ENCODE results near the gene BNC2. TPM values are rescaled to one million over a fixed set of nuclear protein-coding genes. Genes with fewer than 3 reads are reported as not detected.
A peak's percentile ranks its signal among the peaks of the same experiment; 100 is the strongest.

BNC2 gene
- total RNA-seq, 1 donor: 53.9 TPM

GRCh38 chr9:16690628-16691027 is 179.8 kb downstream of the BNC2 start:
- no peaks in the 10 kb centered on the region for H3K27me3 ChIP-seq (ENCODE audit: insufficient read depth, low read length)
- H2AFZ ChIP-seq (ENCODE audit: low read length): no peak overlapping the region
- H3K79me2 ChIP-seq (ENCODE audit: insufficient read depth, low read length): peaks cover 67% of the 10 kb centered on the region
- no peaks in the 10 kb centered on the region for H4K20me1 ChIP-seq (ENCODE audit: insufficient read depth, low read length)
- H3K4me3 ChIP-seq (ENCODE audit: insufficient read depth, low read length): no peak overlapping the region
- H3K4me1 ChIP-seq (ENCODE audit: insufficient read depth, low read length): peaks cover 25% of the 10 kb centered on the region
- DNase-seq (ENCODE audit: insufficient read length, low spot score, missing footprints): no peak
- TF ChIP-seq CTCF (IDR thresholded peaks at IDR 0.05; ENCODE audit: extremely low read depth, low read depth, low read length): no peak
- no peaks in the 10 kb centered on the region for H3K9me3 ChIP-seq (ENCODE audit: low read depth, low read length)
- no peak overlapping the region for H3K27ac ChIP-seq (ENCODE audit: low read depth, low read length)
- H3K4me2 ChIP-seq (ENCODE audit: insufficient read depth, low read length): no peak overlapping the region
- H3K36me3 ChIP-seq (ENCODE audit: insufficient read depth, low read length): no peaks in the 10 kb centered on the region

- no peak overlapping the region for H3K4me2 ChIP-seq (ENCODE audit: insufficient read depth, low read length)
- no peak overlapping the region for H3K27ac ChIP-seq (ENCODE audit: low read depth, low read length)
- TF ChIP-seq CTCF (IDR thresholded peaks at IDR 0.05; ENCODE audit: extremely low read depth, low read depth, low read length): no peak
- no peaks in the 10 kb centered on the region for H3K27me3 ChIP-seq (ENCODE audit: insufficient read depth, low read length)
- H4K20me1 ChIP-seq (ENCODE audit: insufficient read depth, low read length): no peaks in the 10 kb centered on the region
- H3K9me3 ChIP-seq (ENCODE audit: low read depth, low read length): no peaks in the 10 kb centered on the region
- no peak overlapping the region for H3K4me3 ChIP-seq (ENCODE audit: insufficient read depth, low read length)
- no peak overlapping the region for H2AFZ ChIP-seq (ENCODE audit: low read length)
- H3K36me3 ChIP-seq (ENCODE audit: insufficient read depth, low read length): no peaks in the 10 kb centered on the region
- DNase-seq (ENCODE audit: insufficient read length, low spot score, missing footprints): no peak
- peaks cover 25% of the 10 kb centered on the region for H3K4me1 ChIP-seq (ENCODE audit: insufficient read depth, low read length)
- peaks cover 72% of the 10 kb centered on the region for H3K79me2 ChIP-seq (ENCODE audit: insufficient read depth, low read length)
Measured at GRCh38 chr9:16690205-16690604, 180.3 kb downstream of the BNC2 start.

GRCh38 chr9:16689351-16689938 is 181.0 kb downstream of the BNC2 start:
- Histone ChIP-seq H3K4me3 (ENCODE audit: insufficient read depth, low read length) (no peak overlapping the region), H3K4me1 (ENCODE audit: insufficient read depth, low read length) (peaks cover 25% of the 10 kb centered on the region), H3K79me2 (ENCODE audit: insufficient read depth, low read length) (peaks cover 72% of the 10 kb centered on the region), H3K27me3 (ENCODE audit: insufficient read depth, low read length) (no peaks in the 10 kb centered on the region), H4K20me1 (ENCODE audit: insufficient read depth, low read length) (no peaks in the 10 kb centered on the region), H3K27ac (ENCODE audit: low read depth, low read length) (peak overlapping the region; percentile 94), H3K4me2 (ENCODE audit: insufficient read depth, low read length) (no peak overlapping the region), H2AFZ (ENCODE audit: low read length) (no peak overlapping the region), H3K36me3 (ENCODE audit: insufficient read depth, low read length) (no peaks in the 10 kb centered on the region), H3K9me3 (ENCODE audit: low read depth, low read length) (no peaks in the 10 kb centered on the region)
- DNase-seq (ENCODE audit: insufficient read length, low spot score, missing footprints): no peak
- no peak for TF ChIP-seq CTCF (IDR thresholded peaks at IDR 0.05; ENCODE audit: extremely low read depth, low read depth, low read length)

- Histone ChIP-seq H3K27ac (ENCODE audit: low read depth, low read length) (peak overlapping the region; percentile 94), H3K4me2 (ENCODE audit: insufficient read depth, low read length) (no peak overlapping the region), H2AFZ (ENCODE audit: low read length) (no peak overlapping the region), H4K20me1 (ENCODE audit: insufficient read depth, low read length) (no peaks in the 10 kb centered on the region), H3K79me2 (ENCODE audit: insufficient read depth, low read length) (peaks cover 73% of the 10 kb centered on the region), H3K27me3 (ENCODE audit: insufficient read depth, low read length) (no peaks in the 10 kb centered on the region), H3K36me3 (ENCODE audit: insufficient read depth, low read length) (no peaks in the 10 kb centered on the region), H3K4me1 (ENCODE audit: insufficient read depth, low read length) (peaks cover 25% of the 10 kb centered on the region), H3K4me3 (ENCODE audit: insufficient read depth, low read length) (no peak overlapping the region), H3K9me3 (ENCODE audit: low read depth, low read length) (no peaks in the 10 kb centered on the region)
- TF ChIP-seq CTCF (IDR thresholded peaks at IDR 0.05; ENCODE audit: extremely low read depth, low read depth, low read length): no peak
- no peak for DNase-seq (ENCODE audit: insufficient read length, low spot score, missing footprints)
Measured at GRCh38 chr9:16688814-16689213, 181.7 kb downstream of the BNC2 start.
